GM18520 (cell line): ENCODE results near the gene FAR2.
A peak's percentile ranks its signal among the peaks of the same experiment; 100 is the strongest.
"Not testable (repeated sequence)": the region's sequence is repeated elsewhere in the genome, so short reads cannot be mapped to it uniquely, and the experiment has no call there.

Source experiments
- ATAC-seq: cut with Tn5 transposase; IDR thresholded peaks from one replicate; pipeline ENCODE4 v1.9.1; 2021; ENCODE audit not compliant: unreplicated experiment

The FAR2 gene

DNA sequence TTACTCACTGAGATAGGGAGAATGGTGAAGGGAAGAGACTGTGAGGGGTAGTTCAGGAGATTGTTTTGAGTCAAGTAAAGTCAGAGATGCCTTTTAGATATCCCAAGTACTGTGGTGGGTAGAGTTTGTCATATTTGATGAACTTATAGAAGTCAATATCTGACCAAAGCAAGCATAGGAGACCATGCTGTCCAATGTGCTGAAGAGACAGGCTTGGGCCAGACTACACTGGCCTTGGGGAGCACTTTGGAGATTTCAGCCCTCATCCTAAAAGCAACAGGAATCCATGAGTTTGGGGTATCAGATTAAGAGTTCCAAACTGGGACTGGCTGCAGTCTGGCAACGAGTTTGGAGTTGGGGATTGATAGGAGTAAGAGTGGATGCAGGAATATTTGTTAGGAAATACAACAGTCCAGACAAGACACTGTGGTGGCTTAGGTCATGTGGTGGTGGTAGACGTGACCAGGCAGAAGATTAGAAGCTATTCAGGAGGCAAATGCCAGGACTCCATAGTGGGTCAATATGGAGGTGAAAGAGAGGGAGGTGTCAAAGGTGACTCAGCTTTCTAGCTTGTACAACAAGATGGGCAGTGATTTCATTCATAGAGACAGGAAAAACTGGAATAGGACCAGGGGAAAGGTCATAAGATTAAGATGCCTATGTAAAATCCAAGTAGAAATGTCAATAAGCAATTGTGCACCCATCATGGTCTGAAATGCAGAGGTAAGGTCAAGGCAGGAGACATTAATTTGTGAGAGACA lies 81.9 kb downstream of the FAR2 start:
- ATAC-seq, result no peak

DNA sequence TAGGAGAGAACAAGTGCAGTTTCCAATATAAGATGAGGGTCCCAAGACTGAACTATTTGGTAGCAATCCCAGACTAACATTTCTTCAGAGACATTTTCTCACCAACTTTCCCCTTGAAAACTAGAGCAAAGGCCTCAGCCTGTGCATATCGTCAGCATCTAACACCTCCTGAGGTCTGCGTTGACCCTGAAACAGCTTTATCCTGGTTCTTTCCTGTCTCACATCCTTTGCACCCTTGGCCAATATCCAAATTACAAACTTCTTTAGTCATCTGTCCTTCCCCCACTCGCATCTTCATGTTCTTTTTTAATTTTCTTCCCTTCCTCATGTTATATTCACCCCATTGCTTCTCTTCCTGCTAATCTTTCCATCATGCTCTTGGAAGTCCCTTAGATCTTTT lies 83.0 kb downstream of the FAR2 start:
- ATAC-seq, result no peak

DNA sequence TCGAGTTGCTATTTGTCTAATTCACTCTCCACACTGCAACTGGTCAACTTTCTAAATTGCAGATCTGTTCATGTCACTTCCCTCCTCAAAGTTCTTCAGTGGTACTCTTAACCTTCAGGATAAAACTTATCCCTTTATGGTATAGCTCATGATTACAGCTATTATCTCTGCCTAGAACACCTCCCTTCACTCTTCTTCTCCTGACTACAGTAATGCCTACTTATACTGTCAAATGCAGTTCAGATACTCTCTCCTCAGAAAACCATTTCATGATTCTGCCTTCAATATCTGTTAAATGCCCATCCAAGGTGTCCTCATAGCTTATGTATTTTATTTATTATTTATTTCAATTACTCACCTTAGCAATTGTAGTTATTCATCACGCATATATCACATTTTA lies 85.5 kb downstream of the FAR2 start:
- no peak for ATAC-seq

DNA sequence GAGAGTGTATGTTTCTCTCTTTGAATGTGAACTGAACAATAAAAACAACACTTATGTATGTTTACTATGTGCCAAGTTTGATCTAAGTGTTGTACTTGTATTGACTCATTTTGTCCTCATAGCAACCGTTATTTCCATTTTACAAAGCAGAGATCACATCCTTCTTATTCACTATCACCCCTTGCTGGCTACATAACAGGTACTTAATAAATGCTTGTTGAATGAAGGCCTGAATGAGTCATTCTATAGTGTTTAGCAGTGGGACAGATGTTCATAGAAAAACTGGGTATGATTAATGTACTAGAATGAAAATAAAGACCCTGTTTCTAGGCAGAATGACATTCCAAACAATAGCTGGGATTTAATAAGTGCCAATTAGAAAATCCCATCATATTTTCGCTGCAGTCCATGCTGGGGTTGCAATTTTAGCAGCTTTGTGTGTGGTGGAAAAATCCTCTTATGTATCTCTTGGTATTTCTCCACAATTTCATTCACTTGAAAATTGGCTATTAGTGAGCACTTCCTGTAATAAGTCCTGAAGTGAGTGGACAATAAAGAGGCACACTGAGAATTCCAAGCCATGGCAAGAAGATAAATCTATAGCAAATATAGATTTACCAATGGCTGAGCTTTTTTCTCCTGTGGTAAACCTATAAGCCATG lies 86.0 kb downstream of the FAR2 start:
- ATAC-seq, result no peak

DNA sequence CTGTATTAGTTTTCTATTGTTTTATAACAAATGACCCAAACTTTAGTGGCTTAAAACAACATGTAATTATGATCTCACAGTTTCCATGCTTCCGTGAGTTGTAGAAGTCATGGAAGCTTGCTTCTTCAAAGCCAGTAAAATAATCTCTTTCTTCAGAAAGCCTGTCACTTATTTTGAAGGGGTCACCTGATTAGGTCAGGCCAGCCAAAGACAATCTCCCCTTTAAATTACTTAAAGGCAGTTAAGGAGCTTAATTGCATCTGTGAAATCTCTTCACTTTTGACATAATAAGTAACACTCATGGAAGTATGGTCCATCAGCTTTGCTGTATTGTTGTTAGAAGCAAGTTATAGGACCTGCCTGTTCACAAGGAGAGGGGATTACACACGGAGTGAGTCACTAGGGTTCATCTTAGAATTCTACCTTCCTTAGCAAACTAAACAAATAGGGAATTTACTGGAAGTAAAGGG lies 89.8 kb downstream of the FAR2 start:
- ATAC-seq, result no peak

DNA sequence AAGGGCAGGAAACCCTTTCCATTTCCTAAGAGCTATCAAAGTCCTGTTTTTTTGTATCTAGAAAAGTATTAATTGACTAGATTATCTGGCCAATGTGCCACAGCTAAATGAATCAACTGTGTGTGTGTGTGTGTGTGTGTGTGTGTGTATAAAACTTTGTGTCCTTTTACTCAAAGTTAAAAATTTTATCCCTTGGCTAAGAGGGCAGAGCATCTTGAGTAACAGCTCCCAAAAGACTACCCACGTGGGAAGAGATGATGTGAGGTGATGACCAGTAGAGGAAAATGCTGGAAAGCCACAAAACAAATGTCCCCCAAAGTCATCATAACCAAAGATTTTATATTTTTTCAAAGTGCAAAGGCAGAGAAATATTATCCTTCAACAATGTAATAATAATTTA lies 90.3 kb downstream of the FAR2 start:
- ATAC-seq, result no peak

DNA sequence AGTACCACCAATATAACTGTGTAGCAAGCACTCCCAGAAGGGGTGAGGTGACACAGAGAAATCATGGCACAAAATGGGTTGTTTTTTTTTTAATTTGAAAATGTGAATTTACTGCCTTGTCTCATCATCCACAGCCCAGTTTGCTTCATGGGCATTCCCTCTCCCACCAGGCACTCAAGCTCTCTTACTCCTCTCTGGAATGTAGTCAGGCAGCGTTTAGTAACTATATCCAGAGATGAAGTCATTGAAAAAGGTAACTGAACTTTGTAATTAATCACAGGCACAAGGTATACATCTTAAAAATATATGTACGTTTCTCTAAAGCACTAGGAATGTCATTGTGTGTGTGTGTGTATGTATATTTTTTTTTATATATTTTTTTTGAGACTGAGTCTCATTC lies 91.4 kb downstream of the FAR2 start:
- ATAC-seq, result no peak

DNA sequence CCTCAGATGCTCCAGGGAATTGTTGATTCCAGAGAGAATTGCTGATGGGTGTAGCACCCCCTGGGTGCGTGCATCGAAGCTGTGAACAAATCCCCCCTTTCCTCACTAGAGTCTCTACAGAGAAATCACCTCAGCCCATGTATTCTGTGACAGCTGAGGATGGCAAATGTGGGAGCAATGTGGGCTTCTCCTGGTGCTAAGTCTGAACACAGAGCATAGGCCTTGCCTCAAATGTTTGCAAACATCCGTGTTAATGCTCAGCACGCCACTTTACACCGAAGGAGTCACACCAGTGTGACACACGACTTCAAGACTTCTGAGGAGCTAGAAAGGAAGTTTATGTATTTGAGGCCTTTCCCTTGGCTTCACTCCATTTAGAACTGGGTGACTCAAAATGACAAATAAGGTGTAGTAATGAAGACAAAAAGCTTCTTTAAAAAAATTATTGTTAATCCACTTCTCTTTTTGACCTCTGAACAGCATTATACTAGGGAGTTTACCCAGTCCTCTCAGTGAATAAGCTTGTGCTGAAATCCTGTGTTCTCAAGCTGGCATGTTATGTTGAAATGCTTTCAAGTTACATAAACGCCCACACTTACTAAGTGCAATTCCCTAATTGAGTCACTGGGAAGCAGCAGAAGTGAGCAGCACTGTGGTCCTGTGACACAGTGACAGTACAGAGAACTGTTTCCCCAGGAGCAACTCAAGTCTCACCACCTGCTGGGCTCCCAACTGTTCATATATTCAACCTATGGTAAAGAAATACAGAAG lies 92.9 kb downstream of the FAR2 start:
- peak; percentile 86 for ATAC-seq

DNA sequence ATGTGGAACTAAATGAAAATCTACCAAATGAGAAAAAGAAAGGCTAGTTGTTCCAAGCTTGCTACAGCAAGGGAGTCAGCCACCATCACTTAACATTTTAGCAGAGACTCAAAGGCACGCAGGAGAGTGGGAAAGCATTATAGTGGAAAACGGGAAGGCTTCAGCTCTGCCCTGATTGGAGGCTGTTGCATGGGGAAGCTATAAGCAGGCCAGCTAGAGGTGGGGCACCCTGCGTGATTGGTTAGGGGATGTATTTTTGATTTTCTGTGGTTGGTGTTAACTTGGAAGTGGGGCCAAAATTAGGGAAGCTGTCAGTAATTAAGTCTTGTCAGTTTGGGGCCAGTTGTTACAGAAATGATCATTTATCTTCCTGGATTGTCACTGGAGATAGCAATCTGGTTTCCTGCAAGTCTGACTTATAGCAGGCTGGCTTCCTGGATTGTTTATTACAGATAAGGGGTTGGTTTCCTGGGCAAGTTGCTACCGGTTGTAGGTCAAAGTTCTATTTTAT lies 93.9 kb downstream of the FAR2 start:
- ATAC-seq, result no peak

DNA sequence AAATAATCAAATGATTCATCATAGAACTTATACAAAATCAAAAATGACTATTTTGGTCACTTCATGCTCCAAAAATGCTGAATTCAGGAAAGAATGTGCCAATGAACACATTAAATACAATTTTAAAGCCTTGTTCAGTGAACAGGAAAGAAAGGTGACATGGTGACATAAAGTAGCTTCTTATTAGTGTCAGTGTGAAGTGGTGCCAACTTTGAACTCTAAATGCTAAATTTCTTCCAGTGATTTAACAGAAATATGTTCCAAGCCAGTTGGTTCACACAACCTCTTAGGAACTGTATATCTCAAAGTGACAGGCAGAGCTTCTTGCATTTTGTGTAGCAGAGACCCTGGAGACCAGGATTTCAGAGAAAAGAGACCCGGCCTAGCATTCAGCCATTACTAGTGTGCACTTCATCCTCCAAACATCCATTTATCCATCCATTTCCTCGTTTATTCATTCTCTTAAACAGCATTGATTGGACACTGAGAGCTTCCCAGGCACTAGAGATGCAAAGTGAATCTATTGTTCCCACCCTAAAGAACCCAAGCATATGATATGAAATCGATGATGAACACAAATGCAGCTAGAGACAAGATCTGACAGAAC lies 95.2 kb downstream of the FAR2 start:
- ATAC-seq, result no peak

DNA sequence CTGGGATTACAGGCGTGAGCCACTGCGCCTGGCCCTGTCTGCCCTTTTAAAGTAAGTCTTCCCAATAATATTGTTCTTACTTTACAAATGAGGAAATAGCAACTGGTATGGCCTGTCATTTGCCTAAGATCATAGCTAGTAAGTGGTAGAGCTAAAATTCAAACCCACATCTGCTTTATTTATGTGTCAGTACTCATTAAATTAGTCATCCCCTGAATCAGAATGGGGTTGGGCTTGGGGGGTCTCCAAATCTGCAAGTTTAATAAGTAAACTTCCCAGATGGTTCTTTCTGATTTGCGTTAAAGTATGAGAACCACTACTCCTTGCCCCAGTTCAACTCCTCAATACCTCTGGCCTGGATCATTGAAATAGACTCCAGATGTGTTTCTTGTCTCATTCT lies 96.2 kb downstream of the FAR2 start:
- no peak for ATAC-seq

DNA sequence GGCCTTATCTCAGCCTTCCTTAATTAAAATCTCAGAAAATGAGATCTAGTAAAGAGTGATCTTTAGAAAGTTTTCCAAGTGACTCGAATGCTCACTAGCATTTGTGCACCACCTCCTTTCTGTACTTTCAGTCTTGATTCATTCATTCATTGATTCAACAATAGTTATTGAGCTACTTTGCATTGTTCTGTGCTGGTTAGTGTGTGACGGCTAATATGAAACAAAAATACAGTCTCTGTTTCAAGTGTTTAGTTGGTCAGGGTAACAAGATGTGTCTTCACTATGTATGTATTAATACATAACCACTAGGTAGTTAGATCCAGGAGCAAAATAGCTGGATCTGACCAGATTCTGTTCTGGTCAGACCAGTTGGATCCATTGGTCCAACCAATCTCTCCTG lies 100.9 kb downstream of the FAR2 start:
- no peak for ATAC-seq

DNA sequence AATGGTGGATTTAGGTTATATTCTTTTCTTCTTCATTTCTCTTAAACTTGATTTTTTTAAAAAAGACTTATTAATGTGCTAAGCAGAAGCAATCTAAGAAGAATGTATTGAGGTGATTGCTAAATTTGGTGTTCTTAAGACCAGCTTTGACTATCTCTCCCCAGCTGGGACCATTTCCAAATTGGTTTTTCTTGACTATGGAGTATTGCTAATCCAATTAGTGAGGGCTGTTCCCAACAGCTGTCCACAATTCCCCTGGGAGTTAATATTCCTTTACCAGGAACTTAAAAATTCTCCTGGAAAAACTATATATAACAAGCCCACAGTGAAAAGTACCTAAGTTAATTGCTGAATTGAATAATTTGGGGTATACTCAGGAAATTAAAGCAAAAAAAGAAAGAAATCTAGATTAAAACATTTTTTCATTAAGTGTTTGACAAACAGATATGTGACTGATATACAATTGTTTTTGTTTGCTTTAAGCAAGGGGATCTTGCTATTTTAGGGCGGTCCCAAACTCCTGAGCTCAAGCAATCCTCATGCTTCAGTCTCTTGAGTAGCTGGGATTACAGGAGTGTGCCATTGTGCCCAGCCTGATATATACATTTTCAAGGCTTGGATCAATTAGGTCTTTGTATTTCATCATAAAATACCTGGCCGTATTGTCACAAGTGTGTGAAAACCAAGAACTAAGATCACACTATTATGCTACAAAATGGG lies 105.0 kb downstream of the FAR2 start:
- no peak for ATAC-seq

DNA sequence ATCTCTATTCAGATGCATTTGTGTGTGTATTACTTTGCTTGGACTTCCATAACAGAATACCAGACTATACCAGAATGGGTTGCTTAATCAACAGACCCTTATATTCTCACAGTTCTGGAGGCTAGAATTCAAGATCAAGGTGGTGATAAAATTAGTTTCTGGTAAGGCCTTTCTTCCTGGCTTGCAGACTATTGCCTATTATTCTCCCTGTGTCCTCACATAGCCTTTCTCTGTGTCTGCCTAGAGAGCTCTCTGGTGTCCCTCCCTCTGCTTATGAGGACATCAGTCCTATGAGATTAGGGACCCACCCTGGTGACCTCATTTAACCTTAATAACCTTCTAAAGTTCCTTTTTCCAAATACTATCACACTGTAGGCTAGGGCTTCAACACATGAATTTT lies 106.0 kb downstream of the FAR2 start:
- no peak for ATAC-seq

DNA sequence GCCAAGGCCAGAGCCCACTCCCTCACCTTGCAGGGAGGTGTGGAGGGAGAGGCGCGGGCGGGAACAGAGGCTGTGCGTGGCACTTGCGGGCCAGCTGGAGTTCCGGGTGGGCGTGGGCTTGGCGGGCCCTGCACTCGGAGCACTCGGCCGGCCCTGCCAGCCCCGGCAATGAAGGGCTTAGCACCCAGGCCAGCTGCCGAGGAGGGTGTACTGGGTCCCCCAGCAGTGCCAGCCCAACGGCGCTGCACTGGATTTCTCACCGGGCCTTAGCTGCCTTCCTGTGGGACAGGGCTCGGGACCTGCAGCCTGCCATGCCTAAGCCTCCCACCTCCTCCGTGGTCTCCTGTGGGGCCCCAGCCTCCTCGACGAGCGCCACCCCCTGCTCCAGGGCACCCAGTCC lies 107.5 kb downstream of the FAR2 start:
- no peak for ATAC-seq

DNA sequence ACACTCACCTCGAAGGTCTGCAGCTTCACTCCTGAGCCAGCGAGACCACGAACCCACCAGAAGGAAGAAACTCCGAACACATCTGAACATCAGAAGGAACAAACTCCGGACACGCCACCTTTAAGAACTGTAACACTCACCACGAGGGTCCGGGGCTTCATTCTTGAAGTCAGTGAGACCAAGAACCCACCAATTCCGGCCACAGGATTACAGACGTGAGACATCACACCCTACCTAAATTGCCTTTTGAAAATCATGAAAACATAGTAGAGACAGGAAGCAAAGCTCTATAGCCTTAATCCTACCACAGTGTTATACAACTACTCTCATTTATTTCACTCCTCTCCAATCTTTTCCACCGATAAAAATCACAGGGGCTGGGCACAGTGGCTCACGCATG lies 108.6 kb downstream of the FAR2 start:
- ATAC-seq, result not testable (repeated sequence)

DNA sequence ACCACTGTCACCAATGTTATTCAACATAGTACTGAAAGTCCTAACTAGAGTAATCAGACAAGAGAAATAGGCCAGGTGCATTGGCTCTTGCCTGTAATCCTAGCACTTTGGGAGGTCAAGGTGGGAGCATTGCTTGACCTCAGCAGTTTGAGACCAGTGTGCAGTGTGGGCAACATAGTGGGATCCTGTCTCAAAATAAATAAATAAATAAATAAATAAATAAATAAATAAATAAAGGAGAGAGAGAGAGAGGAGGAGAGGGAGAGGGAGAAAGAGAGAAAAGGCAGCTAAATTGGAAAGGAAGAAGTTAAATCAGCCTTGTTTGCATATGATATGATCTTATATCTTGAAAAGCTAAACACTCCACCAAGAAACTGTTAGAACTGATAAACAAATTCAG lies 115.3 kb downstream of the FAR2 start:
- no peak for ATAC-seq

DNA sequence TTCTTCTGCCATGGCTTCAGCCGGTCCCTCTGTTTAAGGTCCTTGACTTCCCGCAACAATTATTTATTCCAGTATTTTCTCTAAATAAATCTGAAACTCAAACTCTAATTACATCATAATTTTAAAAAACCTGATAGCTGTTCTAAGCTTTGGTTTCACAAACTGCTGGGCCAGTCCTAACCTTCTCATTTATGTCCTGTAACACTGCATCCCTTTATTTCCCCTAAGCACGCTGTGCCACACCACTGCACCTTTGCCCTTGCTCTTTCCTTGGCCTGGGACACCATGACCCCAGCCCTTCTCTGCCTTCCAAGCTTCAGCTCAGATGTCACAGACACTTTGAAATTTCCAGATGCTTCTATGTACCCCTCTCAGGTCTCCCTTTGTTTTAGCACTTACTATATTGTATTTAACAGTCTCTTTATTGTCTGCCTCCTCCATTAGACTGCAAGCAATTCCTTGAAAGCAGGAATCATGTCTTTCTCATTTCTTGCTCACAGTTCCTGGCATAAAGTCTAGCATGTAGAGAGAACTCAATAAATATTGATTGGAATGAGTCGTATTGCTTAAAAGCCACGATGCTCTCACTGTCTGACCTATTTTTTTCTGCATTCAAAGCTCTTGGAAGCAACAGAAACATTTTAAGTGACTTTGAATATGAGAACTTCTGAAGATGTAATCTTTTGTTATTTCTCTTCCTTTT lies 120.8 kb downstream of the FAR2 start:
- ATAC-seq, result no peak

DNA sequence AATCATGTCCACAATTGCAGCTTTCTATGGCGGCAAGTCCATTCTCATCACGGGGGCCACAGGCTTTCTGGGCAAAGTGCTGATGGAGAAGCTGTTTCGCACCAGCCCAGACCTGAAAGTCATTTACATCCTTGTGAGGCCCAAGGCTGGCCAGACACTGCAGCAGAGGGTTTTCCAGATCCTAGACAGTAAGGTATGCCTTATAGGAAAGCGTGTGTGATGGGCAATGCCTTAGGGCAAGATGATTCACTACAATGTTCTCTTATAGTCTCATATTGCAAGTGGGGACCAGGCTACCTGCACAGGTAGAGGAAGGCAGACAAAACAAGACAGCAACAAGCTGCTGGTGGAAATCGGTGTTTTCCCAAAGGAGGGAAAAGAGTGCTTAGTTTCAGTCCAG lies 121.4 kb downstream of the FAR2 start:
- ATAC-seq, result no peak

DNA sequence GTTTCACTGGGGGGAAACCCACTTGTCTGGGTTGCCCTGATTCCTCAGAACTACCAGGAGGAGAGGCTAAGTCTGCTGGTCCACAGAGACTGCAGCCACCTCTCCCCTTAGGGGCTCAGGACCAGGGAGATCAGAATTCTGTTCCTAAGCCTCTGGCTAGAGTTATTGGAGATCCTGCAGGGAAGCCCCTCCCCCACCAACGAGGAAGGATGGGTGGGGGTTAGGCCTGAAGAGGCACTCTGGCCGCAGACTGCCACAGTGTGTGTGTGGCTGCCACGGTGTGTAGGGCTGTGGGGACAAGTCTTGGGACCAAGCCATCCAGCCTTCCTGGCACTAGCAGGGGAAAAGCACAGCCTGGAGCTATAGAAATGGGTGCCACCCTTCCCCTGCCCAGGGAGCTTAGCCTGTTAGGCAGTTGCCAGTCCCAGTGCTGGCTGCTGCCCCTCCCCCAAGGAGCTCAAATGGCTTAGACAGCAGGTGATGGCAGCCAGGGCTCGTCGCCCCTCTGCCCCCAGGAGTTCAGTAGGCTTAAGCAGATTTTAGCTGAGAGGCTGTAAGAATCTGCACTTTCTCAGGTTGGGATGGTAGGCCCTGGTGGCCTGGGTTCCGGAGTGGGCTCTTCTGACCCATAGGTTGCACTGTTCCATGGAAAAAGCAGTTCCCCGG lies 124.2 kb downstream of the FAR2 start:
- no peak for ATAC-seq
